ENCODE results near the gene IGSF22.

DNA sequence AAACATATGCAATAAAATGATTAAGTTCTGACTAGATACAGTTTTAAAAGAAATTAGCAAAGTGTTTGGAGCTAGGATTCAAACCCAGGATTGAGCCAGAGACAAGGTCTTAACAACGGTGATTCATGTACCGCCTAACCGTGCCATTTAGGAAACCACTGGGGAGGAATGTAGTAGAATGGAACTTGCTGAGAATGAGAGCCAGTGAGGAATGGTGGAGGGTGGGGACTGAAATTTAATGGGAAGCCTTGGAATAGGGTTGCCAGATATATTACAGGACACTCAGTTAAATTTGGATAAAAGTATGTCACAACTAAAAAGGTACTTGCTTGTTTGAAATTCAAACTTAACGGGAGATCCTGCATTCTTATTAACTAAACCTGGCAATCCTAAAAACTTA lies 57.9 kb downstream of the IGSF22 start:
- TF ChIP-seq, protein P1, sequence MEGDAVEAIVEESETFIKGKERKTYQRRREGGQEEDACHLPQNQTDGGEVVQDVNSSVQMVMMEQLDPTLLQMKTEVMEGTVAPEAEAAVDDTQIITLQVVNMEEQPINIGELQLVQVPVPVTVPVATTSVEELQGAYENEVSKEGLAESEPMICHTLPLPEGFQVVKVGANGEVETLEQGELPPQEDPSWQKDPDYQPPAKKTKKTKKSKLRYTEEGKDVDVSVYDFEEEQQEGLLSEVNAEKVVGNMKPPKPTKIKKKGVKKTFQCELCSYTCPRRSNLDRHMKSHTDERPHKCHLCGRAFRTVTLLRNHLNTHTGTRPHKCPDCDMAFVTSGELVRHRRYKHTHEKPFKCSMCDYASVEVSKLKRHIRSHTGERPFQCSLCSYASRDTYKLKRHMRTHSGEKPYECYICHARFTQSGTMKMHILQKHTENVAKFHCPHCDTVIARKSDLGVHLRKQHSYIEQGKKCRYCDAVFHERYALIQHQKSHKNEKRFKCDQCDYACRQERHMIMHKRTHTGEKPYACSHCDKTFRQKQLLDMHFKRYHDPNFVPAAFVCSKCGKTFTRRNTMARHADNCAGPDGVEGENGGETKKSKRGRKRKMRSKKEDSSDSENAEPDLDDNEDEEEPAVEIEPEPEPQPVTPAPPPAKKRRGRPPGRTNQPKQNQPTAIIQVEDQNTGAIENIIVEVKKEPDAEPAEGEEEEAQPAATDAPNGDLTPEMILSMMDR (IDR thresholded peaks at IDR 0.05; ENCODE audit: low read depth, low read length): no peak
- TF ChIP-seq, protein P2, sequence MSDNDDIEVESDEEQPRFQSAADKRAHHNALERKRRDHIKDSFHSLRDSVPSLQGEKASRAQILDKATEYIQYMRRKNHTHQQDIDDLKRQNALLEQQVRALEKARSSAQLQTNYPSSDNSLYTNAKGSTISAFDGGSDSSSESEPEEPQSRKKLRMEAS (IDR thresholded peaks at IDR 0.05; ENCODE audit: low read depth, low read length): no peak
